Measurements from ENCODE around the gene CELF4.

Gene CELF4

DNA sequence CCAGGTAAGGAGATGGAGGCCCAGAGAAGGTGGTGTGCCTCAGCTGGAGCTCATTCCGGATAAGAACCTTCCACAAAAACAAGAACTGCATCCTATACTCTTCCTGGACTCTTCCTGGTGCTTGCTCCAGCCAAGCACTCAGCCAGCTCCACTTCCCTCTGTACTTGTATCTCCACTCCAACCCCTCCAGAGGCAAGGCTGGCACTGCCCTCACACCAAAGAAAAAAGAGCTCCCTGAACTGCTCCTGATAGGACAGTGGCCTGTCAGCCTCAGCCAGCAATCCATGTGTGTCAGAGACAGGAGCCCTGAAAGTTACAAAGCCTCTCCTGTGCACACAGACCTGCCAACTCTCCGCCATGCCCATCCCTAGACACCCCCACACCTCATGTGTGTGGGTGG lies 248.1 kb downstream of the CELF4 start:
- TF ChIP-seq, protein P1, sequence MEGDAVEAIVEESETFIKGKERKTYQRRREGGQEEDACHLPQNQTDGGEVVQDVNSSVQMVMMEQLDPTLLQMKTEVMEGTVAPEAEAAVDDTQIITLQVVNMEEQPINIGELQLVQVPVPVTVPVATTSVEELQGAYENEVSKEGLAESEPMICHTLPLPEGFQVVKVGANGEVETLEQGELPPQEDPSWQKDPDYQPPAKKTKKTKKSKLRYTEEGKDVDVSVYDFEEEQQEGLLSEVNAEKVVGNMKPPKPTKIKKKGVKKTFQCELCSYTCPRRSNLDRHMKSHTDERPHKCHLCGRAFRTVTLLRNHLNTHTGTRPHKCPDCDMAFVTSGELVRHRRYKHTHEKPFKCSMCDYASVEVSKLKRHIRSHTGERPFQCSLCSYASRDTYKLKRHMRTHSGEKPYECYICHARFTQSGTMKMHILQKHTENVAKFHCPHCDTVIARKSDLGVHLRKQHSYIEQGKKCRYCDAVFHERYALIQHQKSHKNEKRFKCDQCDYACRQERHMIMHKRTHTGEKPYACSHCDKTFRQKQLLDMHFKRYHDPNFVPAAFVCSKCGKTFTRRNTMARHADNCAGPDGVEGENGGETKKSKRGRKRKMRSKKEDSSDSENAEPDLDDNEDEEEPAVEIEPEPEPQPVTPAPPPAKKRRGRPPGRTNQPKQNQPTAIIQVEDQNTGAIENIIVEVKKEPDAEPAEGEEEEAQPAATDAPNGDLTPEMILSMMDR (IDR thresholded peaks at IDR 0.05; ENCODE audit: insufficient read depth, missing control alignments), result no peak
- no peak for DNase-seq (ENCODE audit: insufficient read length, low spot score)
- no peak for FAIRE-seq

DNA sequence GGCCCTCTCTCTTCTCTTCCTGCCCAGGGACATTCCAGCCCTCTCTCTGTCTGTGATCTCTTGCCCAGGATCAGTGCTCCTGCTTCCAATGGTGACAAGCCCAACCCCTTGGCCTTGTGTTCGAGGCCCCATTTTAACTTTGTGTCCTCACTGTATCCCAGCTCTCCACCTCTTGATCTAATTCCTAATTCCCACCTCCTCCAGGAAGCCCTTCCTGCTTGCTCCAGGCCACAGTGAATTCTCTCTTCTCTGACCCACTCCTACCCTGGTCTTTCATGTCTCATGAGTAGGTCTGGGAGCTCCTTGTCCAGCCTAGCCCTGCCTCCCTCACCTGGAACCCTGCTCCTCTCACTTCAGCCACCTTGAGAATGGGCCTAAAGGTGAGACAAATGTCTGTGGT lies 249.1 kb downstream of the CELF4 start:
- TF ChIP-seq, protein P1 (IDR thresholded peaks at IDR 0.05; ENCODE audit: insufficient read depth, missing control alignments), result no peak
- DNase-seq (ENCODE audit: insufficient read length, low spot score) (no peak), FAIRE-seq (no peak)

DNA sequence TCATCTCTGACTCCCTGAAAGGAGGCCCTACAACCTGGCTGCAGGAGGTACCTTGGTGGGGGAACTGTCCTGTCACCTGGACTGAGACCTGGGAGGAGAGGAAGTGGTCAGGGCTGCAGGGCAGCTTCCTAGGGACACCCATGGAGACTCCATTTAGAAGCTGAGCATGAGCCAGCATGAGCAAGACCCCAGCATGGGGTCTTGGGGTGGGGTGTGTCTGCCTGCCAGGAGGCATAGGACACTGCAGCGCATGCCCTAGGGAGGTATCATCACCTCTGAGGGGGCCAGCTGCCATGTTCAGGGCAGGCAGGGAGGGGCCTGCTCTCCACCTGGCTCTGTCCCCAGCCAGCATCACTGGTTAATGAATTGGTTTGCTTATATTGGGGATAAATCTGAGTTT lies 249.7 kb downstream of the CELF4 start:
- TF ChIP-seq, protein P1 (IDR thresholded peaks at IDR 0.05; ENCODE audit: insufficient read depth, missing control alignments), result no peak
- no peak for DNase-seq (ENCODE audit: insufficient read length, low spot score)
- FAIRE-seq, result no peak

DNA sequence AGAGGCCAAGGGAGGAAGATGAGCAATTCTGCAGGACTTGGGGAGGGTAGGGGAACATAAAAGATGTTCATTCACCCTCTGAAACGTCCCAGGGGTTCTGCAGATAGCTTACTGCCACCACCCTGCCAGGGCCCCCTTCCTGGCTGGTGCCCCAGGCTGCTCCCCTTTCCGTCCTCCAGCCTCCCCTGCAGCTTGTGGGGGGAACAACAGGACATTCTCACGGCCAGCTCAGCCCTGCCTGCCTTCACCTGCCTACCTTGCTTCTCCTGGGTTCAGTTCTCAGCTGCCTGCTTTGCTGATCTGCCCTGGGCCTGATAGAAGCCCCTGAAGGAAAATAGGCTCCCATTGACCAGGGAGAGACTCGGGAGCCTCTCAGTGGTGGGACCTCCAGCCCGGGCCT lies 251.1 kb downstream of the CELF4 start:
- DNase-seq (ENCODE audit: insufficient read length, low spot score) (no peak), FAIRE-seq (no peak)
- TF ChIP-seq, protein P1 (IDR thresholded peaks at IDR 0.05; ENCODE audit: insufficient read depth, missing control alignments), result no peak

DNA sequence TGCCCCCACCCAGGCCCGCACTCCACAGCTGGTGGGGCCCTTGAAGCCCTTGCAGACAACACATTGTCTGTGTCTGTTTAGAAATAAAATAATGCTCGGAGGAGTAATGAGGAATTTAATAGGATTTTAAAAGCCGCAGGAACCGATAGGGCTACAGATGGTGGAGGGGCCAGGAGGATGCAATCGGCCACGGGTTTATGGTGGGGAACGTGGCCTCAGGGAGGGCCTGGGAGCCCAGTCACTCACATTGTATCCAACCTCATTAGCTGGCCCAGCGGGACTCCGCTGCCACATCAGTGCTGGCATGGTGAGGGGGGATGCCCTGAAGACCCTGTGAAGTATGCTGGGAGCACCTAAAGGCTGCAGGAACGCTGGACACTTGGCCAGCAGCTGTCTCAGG lies 252.0 kb downstream of the CELF4 start:
- FAIRE-seq (no peak), DNase-seq (ENCODE audit: insufficient read length, low spot score) (no peak)
- TF ChIP-seq, protein P1 (IDR thresholded peaks at IDR 0.05; ENCODE audit: insufficient read depth, missing control alignments), result no peak

DNA sequence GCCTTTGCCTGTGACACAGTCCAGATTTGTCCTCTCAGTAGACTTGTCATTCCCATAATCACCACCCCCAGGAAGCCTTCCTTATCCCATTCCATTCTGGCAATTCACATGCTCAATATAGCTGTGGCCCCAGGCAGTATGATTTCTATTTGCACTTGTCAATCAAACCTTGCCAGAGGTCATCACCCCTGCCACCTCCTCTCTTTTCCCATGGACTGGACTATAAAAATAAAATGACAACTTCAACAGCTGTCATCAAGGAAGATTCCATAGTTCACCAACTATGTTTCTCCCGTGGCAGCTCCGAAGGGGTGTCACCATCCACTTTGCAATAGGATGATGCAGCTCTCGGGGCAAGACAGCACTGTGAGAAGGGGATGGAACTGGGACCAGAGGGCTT lies 255.7 kb downstream of the CELF4 start:
- TF ChIP-seq, protein P1 (IDR thresholded peaks at IDR 0.05; ENCODE audit: insufficient read depth, missing control alignments), result no peak
- no peak for DNase-seq (ENCODE audit: insufficient read length, low spot score)

DNA sequence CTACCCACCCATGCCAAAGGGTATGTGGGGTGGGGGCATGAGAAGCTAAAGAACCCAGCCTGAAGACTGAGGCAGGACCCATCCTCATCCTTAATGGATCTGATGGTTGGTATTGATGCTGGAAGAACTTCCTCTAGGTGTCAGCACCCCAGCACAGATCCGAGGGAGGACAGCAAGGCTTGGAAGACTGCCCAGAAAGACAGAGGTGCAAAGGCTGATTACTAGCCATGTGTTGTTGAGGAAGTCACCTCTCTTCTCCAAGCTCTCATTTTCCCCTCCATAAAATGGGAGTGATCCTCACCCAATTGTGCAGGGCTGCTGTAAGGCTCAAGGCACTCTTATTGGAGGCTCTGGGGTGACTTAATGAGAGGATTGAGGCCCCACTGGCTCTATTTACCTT lies 256.5 kb downstream of the CELF4 start:
- DNase-seq (ENCODE audit: insufficient read length, low spot score) (no peak), FAIRE-seq (no peak)
- TF ChIP-seq, protein P1 (IDR thresholded peaks at IDR 0.05; ENCODE audit: insufficient read depth, missing control alignments), result no peak

More for the DNA sequence above, 255.7 kb downstream of the CELF4 start:
- no peak for FAIRE-seq

Measured in D721Med (cell line).